Common myeloid progenitor, CD34-positive (primary cell): ENCODE data around the gene PDZD4. TPM values are rescaled to one million over a fixed set of nuclear protein-coding genes. Genes with fewer than 3 reads are reported as not detected.
A peak's percentile ranks its signal among the peaks of the same experiment; 100 is the strongest.

Experiments used
- CTCF ChIA-PET: fragments of 350-600 bp; sonication (Branson Sonifier 250); formaldehyde crosslinking; loops from one replicate; lab custom pipeline; 2021; ENCODE audit warnings: antibody characterized with exemption; lab: Charles Lee
- POLR2A ChIA-PET: fragments of 350-600 bp; sonication (Branson Sonifier 250); formaldehyde crosslinking; loops from one replicate; lab custom pipeline; 2021; ENCODE audit warnings: antibody characterized with exemption; lab: Charles Lee
- DNase-seq, 3 donors: peaks; one replicate each; pipeline versions ENCODE4 v3.0.0 to v3.0.0-alpha.2; 2013
- H3K27ac ChIP-seq, 2 experiments: 1 replicate in 1 of 2; 2 replicates in 1 of 2; pipeline ENCODE4 v1.7.0; 2013; ENCODE audit warnings: inconsistent platforms in 2 of 2, low read length in 2 of 2, mild to moderate bottlenecking in 2 of 2, low read depth in 1 of 2, moderate library complexity in 1 of 2; ENCODE audit not compliant: severe bottlenecking in 2 of 2, insufficient read depth in 1 of 2, poor library complexity in 1 of 2
- H3K27me3 ChIP-seq, 5 experiments: replicated peaks in 2 of 5; 1 replicate in 3 of 5; 2 replicates in 2 of 5; pipeline versions ENCODE4 v1.6.1 to v1.7.0; 2013; ENCODE audit warnings: low read length in 4 of 5, mild to moderate bottlenecking in 2 of 5, moderate library complexity in 2 of 5, inconsistent platforms in 1 of 5; ENCODE audit not compliant: insufficient read depth in 5 of 5, control insufficient read depth in 4 of 5
- H3K36me3 ChIP-seq, 4 experiments: 1 replicate in 2 of 4; 2 replicates in 2 of 4; pipeline versions ENCODE4 v1.6.1 to v1.7.0; 2013; ENCODE audit warnings: low read length in 3 of 4, control low read depth in 1 of 4, mild to moderate bottlenecking in 1 of 4; ENCODE audit not compliant: control insufficient read depth in 4 of 4, insufficient read depth in 4 of 4
- H3K4me1 ChIP-seq, 4 experiments: 1 replicate in 3 of 4; 2 replicates in 1 of 4; pipeline versions ENCODE4 v1.6.1 to v1.7.1; 2013; ENCODE audit warnings: low read length in 3 of 4, mild to moderate bottlenecking in 3 of 4, control low read depth in 1 of 4, inconsistent platforms in 1 of 4, moderate library complexity in 1 of 4; ENCODE audit not compliant: control insufficient read depth in 4 of 4, insufficient read depth in 4 of 4; ENCODE audit errors: control extremely low read depth in 1 of 4
- H3K4me3 ChIP-seq, 7 experiments: 1 replicate in 4 of 7; 2 replicates in 3 of 7; pipeline versions ENCODE4 v1.5.1 to v1.7.0; 2013; ENCODE audit warnings: mild to moderate bottlenecking in 7 of 7, low read length in 6 of 7, moderate library complexity in 6 of 7, inconsistent platforms in 2 of 7, low read depth in 2 of 7, control low read depth in 1 of 7; ENCODE audit not compliant: insufficient read depth in 4 of 7, control insufficient read depth in 1 of 7; ENCODE audit errors: extremely low read depth in 1 of 7
- H3K9me3 ChIP-seq, 5 experiments: 1 replicate in 4 of 5; 2 replicates in 1 of 5; pipeline versions ENCODE4 v1.6.1 to v1.7.1; 2013; ENCODE audit warnings: low read length in 4 of 5, mild to moderate bottlenecking in 2 of 5, inconsistent platforms in 1 of 5, low read depth in 1 of 5, moderate library complexity in 1 of 5; ENCODE audit not compliant: control insufficient read depth in 4 of 5, insufficient read depth in 2 of 5; ENCODE audit errors: control extremely low read depth in 1 of 5
- WGBS: methylation state at CpG from one replicate; pipeline ENCODE4 v1.1.5; 2013; ENCODE audit not compliant: insufficient coverage; 5-methylcytosine and 5-hydroxymethylcytosine counted together
- polyA plus RNA-seq: library from polyadenylated mRNA; unstranded; fragments of 120-200 nt; gene quantifications from one replicate; pipeline ENCODE4 v1.2.1, GENCODE V29; 2013

The PDZD4 gene, protein sequence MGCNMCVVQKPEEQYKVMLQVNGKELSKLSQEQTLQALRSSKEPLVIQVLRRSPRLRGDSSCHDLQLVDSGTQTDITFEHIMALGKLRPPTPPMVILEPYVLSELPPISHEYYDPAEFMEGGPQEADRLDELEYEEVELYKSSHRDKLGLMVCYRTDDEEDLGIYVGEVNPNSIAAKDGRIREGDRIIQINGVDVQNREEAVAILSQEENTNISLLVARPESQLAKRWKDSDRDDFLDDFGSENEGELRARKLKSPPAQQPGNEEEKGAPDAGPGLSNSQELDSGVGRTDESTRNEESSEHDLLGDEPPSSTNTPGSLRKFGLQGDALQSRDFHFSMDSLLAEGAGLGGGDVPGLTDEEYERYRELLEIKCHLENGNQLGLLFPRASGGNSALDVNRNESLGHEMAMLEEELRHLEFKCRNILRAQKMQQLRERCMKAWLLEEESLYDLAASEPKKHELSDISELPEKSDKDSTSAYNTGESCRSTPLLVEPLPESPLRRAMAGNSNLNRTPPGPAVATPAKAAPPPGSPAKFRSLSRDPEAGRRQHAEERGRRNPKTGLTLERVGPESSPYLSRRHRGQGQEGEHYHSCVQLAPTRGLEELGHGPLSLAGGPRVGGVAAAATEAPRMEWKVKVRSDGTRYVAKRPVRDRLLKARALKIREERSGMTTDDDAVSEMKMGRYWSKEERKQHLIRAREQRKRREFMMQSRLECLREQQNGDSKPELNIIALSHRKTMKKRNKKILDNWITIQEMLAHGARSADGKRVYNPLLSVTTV
- 0.05 TPM for polyA plus RNA-seq

DNA sequence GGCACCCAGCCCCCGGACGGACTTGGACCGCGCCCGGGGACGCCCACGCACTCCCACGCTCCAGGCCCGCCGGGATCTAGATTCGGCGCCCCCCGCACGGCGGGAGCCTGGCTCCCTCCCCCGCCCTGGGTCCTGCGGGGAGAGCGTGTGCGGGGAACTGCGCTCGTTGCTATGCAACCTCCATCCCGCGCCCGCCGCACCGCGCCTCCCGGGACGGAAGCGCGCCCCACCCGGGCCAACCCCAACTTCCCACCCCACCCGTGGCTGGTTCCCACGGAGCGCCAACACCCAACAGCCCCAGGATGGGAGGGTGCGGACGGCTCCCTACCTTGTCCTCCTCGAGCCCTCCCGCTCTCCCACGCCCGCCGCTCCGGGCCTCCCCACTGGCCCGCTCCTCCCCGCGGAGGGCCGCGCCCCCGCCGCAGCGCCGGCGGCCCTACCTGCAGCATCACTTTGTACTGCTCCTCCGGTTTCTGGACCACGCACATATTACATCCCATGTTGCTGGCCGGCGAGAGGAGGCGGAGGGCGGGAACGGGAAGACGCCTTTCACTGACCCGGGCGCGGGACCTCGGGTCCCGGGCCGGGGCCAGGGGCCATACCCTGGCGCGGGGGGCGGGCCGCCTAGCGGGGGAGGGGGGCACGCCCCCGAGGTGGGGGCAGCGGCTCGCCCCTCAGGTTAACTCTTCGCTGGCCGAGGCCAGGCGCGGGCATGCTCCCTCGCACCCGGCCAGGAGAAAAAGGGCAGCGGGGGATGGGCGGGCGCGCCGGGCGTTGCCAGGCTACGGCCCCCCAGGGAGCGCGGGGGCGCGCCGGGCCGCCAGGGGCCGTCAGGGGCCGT is at the start of gene PDZD4:
TSS of gene PDZD4 (minus strand) at position 746 of the 841 bp plus-strand sequence. CDS start at position 500, 246 bp downstream.
- ChIA-PET POLR2A (no interaction called here), CTCF (no interaction called here)
- H3K4me1 ChIP-seq = peaks cover 0 to 22% (median 12%) of the 10 kb centered on the region in 4 experiments
- H3K27me3 ChIP-seq = peaks cover 0 to 83% (median 21%) of the 10 kb centered on the region in 5 experiments
- H3K36me3 ChIP-seq = no peaks in the 10 kb centered on the region
- 17% methylated on average over 74 of the region's 97 CpGs for WGBS
- peak within 1 kb of the TSS in 4 of 7 experiments; percentile 8 to 31 (median 17) for H3K4me3 ChIP-seq
- peaks cover 0 to 26% (median 0%) of the 10 kb centered on the region in 5 experiments for H3K9me3 ChIP-seq
- no peak for DNase-seq
- no peak within 1 kb of the TSS for H3K27ac ChIP-seq

DNA sequence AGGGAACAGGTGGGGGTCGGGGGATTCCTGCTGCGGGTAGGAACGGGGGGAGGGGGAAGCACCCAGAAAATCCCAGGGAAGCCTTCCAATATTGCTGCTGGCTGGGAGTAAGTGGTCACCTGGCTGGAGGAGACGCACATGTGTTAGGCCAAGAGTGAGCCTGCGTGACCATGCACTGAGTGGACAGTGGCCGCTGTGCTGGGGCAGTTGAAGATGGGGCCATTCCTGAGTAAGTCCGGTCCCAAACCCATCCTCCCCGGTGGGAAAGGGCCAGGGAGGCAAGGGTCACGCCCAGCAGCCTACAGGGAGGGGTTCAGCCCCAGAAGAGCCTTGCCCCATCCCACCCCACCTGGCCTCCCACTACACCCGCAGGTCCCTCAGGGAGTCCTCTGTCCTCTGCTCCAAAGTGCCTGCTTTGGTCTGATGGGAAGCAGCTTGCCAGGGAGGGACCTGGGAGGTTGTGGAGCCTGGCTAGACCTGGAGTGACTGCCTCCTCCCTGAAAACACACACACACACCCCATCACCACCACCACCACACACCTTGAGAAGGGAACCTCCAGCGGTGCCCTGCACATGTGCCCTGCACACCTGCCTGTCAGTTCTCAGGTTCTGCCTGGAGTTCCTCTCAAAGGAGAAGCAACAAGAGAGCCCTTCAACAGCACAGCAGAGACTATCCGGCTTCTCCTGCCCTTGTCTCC is 49.5 kb upstream of the PDZD4 start:
- peaks cover 0 to 81% (median 11%) of the 10 kb centered on the region in 5 experiments for H3K27me3 ChIP-seq
- H3K27ac ChIP-seq = no peak overlapping the region
- no peak for DNase-seq
- ChIA-PET POLR2A (no interaction called here), CTCF (interaction anchor here (1.1 kb wide), 1 partner anchor 11 kb away, joined by 3 read pairs; no protein-coding TSS in a partner anchor)
- H3K36me3 ChIP-seq = no peaks in the 10 kb centered on the region
- no peak overlapping the region for H3K4me3 ChIP-seq
- WGBS = 73% methylated on average over 10 of the region's 12 CpGs
- H3K9me3 ChIP-seq = no peaks in the 10 kb centered on the region
- peaks cover 0 to 27% (median 15%) of the 10 kb centered on the region in 4 experiments for H3K4me1 ChIP-seq

DNA sequence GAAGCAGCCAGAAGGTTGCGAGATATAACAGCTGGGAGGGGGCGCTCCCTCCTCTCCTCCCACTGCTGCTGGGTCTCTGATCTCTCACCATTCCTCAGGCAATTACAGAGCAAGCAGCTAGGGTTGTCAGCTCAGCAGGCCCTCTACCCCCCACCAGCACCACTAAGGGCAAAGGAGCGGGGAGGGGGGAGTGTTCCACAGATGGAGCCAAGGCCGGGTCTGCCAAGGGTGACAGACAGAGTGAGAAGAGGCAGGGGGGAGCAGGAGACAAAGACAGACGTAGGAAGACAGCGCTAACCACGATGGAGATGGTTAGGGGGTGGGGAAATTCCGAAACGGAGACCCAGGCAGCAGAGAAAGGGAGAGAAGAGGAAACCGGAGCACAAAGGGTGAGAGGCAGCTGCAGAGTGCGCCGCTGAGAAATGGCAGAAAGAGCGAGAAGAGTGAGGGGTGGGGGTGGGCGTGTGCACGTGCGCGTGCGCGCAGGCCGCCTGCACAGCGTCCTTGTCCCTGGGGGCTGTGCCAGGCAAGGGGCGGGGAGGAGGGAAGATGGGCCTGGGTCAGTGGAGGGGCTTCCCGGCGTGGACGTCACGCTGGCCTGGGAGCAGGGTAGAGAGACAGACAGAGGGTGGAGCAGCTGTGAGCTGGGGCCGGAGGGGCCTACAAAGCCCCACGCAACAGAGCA is 48.8 kb upstream of the PDZD4 start:
- 21% methylated on average over 23 of the region's 28 CpGs for WGBS
- Histone ChIP-seq H3K4me3 (no peak overlapping the region), H3K36me3 (no peaks in the 10 kb centered on the region), H3K4me1 (peaks cover 0 to 27% (median 15%) of the 10 kb centered on the region in 4 experiments), H3K27ac (no peak overlapping the region), H3K9me3 (no peaks in the 10 kb centered on the region), H3K27me3 (peaks cover 0 to 80% (median 5%) of the 10 kb centered on the region in 5 experiments)
- ChIA-PET POLR2A (no interaction called here), CTCF (interaction anchor here (1.0 to 1.6 kb wide), 4 partner anchors 10 to 39 kb away, joined by 3 to 5 read pairs (median 3); no protein-coding TSS in a partner anchor)
- peak in 2 of 3 donors; percentile 46 to 53 for DNase-seq

DNA sequence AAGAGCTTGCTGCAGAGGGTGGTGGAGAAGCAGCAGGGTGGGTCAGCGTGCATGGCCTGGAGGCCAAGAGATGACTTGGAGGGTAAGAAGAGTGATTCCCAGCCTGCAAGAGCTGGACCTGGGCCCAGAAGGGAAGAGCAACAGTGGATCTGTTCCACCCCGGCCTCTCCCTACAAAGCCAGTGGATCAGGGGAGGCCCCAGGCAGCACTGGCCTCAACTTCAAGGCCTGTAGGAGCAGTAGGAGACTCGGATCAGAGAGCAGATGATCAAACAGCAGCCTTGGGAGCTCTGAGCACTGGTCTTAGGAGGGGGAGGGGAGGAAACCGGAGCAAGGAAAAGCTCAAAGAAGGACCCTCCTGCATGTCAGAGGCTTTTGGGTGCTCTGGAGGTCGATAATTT is 48.0 kb upstream of the PDZD4 start:
- POLR2A ChIA-PET = interaction anchor here (0.6 kb wide), 1 partner anchor 47 kb away, joined by 3 read pairs; no protein-coding TSS in a partner anchor
- CTCF ChIA-PET = interaction anchor here (1.0 to 1.6 kb wide), 3 partner anchors 14 to 40 kb away, joined by 3 to 5 read pairs (median 3); no protein-coding TSS in a partner anchor
- no peak overlapping the region for H3K27ac ChIP-seq
- H3K4me3 ChIP-seq = no peak overlapping the region
- peaks cover 0 to 80% (median 5%) of the 10 kb centered on the region in 5 experiments for H3K27me3 ChIP-seq
- no peaks in the 10 kb centered on the region for H3K36me3 ChIP-seq
- no peaks in the 10 kb centered on the region for H3K9me3 ChIP-seq
- no peak for DNase-seq
- 51% methylated on average over 4 of the region's 5 CpGs for WGBS
- peaks cover 0 to 27% (median 15%) of the 10 kb centered on the region in 4 experiments for H3K4me1 ChIP-seq

DNA sequence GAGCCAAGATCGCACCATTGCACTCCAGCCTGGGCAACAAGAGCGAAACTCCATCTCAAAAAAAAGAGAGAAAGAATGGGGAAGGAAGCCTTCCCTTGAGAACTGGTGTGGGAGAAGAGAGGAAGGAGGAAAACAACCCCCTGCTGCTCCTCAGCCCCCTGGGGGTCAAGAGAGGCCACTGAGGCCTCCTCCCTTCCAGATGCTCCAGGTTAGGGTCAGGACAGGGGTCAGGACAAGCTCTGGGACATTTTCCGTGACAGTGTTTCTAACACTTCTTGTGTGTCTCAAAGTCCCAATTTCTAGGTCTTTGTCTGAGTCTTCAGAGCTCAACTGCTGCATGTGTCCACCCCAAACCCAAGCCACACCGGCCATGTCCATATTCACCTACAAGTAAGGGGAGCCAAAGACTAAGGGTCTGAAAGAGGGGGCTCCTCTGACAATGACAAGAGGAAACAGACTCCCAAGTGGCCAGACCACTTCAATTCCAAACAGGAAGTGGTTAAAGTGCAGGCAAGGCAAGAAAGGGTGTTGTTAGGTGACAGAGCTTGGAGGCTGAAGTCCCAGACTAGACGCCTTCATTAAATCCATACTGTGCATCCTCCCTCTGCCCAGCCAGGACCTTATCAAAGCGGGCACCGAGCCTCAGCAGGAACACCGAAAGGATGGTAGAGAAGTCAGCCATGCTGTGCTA is 47.4 kb upstream of the PDZD4 start:
- Histone ChIP-seq H3K36me3 (no peaks in the 10 kb centered on the region), H3K4me1 (peaks cover 0 to 24% (median 13%) of the 10 kb centered on the region in 4 experiments), H3K27me3 (peaks cover 0 to 79% (median 5%) of the 10 kb centered on the region in 5 experiments), H3K4me3 (no peak overlapping the region), H3K9me3 (no peaks in the 10 kb centered on the region), H3K27ac (no peak overlapping the region)
- no peak for DNase-seq
- ChIA-PET CTCF (interaction anchor here (1.0 to 1.6 kb wide), 3 partner anchors 15 to 40 kb away, joined by 3 to 5 read pairs (median 3); no protein-coding TSS in a partner anchor), POLR2A (interaction anchor here (0.6 kb wide), 1 partner anchor 48 kb away, joined by 3 read pairs; no protein-coding TSS in a partner anchor)
- WGBS = 81% methylated on average over 5 of the region's 8 CpGs
